OCI-LY3 (cell line): ENCODE data around the gene CNIH3.

Source experiments
- H2AFZ ChIP-seq: fragments of 200-600, 300-600 bp; shearing (Covaris generic); 2 replicates; pipeline ENCODE4 v1.6.0; 2014; ENCODE audit warnings: antibody characterized with exemption, low read depth, low read length
- H3K27ac ChIP-seq: fragments of 200-600, 300-600 bp; sonication (generic); 2 replicates; pipeline ENCODE4 v1.5.1; 2014; ENCODE audit warnings: mild to moderate bottlenecking, low read length, moderate library complexity, mixed read lengths
- H3K27me3 ChIP-seq: fragments of 200-600, 300-600 bp; sonication (generic); 2 replicates; pipeline ENCODE4 v1.6.1; 2014; ENCODE audit warnings: low read depth, low read length, mixed read lengths
- H3K36me3 ChIP-seq: fragments of 200-600, 300-600 bp; sonication (generic); replicated peaks from 2 replicates; pipeline ENCODE3; 2014; ENCODE audit warnings: low read depth, low read length, mixed read lengths
- H3K4me1 ChIP-seq: fragments of 300-600, 200-600 bp; sonication (generic); 2 replicates; pipeline ENCODE4 v1.6.1; 2014; ENCODE audit warnings: low read length, mixed read lengths
- H3K4me2 ChIP-seq: fragments of 200-600, 300-600 bp; sonication (generic); 2 replicates; pipeline ENCODE4 v1.6.1; 2014; ENCODE audit warnings: low read length, mixed read lengths
- H3K4me3 ChIP-seq: fragments of 300-600, 200-600 bp; sonication (generic); 2 replicates; pipeline ENCODE4 v1.5.1; 2014; ENCODE audit warnings: antibody characterized with exemption, mild to moderate bottlenecking, low read length, moderate library complexity
- H3K79me2 ChIP-seq: fragments of 300-600, 200-600 bp; shearing (Covaris generic); 2 replicates; pipeline ENCODE4 v1.6.1; 2014; ENCODE audit warnings: mild to moderate bottlenecking, low read length, mixed read lengths
- H3K9ac ChIP-seq: fragments of 300-600, 200-600 bp; shearing (Covaris generic); 2 replicates; pipeline ENCODE4 v1.6.0; 2014; ENCODE audit warnings: mild to moderate bottlenecking, low read length, moderate library complexity
- H3K9me3 ChIP-seq: fragments of 200-600, 300-600 bp; shearing (Covaris generic); 2 replicates; pipeline ENCODE4 v1.6.1; 2014; ENCODE audit warnings: low read length, mixed read lengths; ENCODE audit not compliant: insufficient read depth
- H4K20me1 ChIP-seq: fragments of 200-600, 300-600 bp; sonication (generic); 2 replicates; pipeline ENCODE4 v1.6.1; 2016; ENCODE audit warnings: low read length, mixed read lengths; ENCODE audit not compliant: insufficient read depth
- CTCF ChIP-seq: fragments of 200-600, 300-600 bp; sonication (generic); IDR thresholded peaks from 2 replicates; pipeline ENCODE4 v1.5.1; 2014; ENCODE audit warnings: antibody characterized with exemption, low read length, low read depth
- EZH2phosphoT487 ChIP-seq: fragments of 200-600 bp; shearing (Covaris generic); IDR thresholded peaks from 2 replicates; pipeline ENCODE4 v1.6.1; 2018; ENCODE audit warnings: antibody characterized with exemption, mixed run types, low read depth

CNIH3 gene

GRCh38 chr1:224662870-224663269 is 46.8 kb downstream of the CNIH3 start:
- H3K9me3 ChIP-seq = no peaks in the 10 kb centered on the region
- TF ChIP-seq EZH2phosphoT487 (no peak), CTCF (no peak)
- H3K4me1 ChIP-seq = no peaks in the 10 kb centered on the region
- H3K36me3 ChIP-seq = no peaks in the 10 kb centered on the region
- H3K4me2 ChIP-seq = no peak overlapping the region
- H2AFZ ChIP-seq = no peak overlapping the region
- H3K4me3 ChIP-seq = no peak overlapping the region
- H3K27ac ChIP-seq = no peak overlapping the region
- 0 out of 2 replicates have a peak, but pooled peaks cover 3% of the 10 kb centered on the region for H3K27me3 ChIP-seq
- H4K20me1 ChIP-seq = no peaks in the 10 kb centered on the region
- no peaks in the 10 kb centered on the region for H3K79me2 ChIP-seq
- no peak overlapping the region for H3K9ac ChIP-seq

- Histone ChIP-seq H3K9me3 (no peaks in the 10 kb centered on the region), H3K9ac (no peak overlapping the region), H3K4me3 (no peak overlapping the region), H3K27me3 (0 out of 2 replicates have a peak, but pooled peaks cover 3% of the 10 kb centered on the region), H3K4me1 (no peaks in the 10 kb centered on the region), H2AFZ (no peak overlapping the region), H4K20me1 (no peaks in the 10 kb centered on the region), H3K4me2 (no peak overlapping the region), H3K79me2 (no peaks in the 10 kb centered on the region), H3K27ac (no peak overlapping the region), H3K36me3 (no peaks in the 10 kb centered on the region)
- no peak for TF ChIP-seq EZH2phosphoT487
- TF ChIP-seq CTCF = no peak
These were observed 48.9 kb downstream of the CNIH3 start for GRCh38 chr1:224665016-224665415.

- TF ChIP-seq CTCF (no peak), EZH2phosphoT487 (no peak)
- no peaks in the 10 kb centered on the region for H3K79me2 ChIP-seq
- H4K20me1 ChIP-seq = no peaks in the 10 kb centered on the region
- H3K36me3 ChIP-seq = no peaks in the 10 kb centered on the region
- H2AFZ ChIP-seq = no peak overlapping the region
- 0 out of 2 replicates have a peak, but pooled peaks cover 3% of the 10 kb centered on the region for H3K27me3 ChIP-seq
- no peaks in the 10 kb centered on the region for H3K4me1 ChIP-seq
- no peaks in the 10 kb centered on the region for H3K9me3 ChIP-seq
- no peak overlapping the region for H3K4me2 ChIP-seq
- no peak overlapping the region for H3K4me3 ChIP-seq
- no peak overlapping the region for H3K9ac ChIP-seq
- no peak overlapping the region for H3K27ac ChIP-seq
These were observed 50.0 kb downstream of the CNIH3 start for GRCh38 chr1:224666078-224666477.

GRCh38 chr1:224666913-224667312 is 50.8 kb downstream of the CNIH3 start:
- H3K79me2 ChIP-seq = no peaks in the 10 kb centered on the region
- H3K9ac ChIP-seq = no peak overlapping the region
- H3K4me3 ChIP-seq = no peak overlapping the region
- H3K9me3 ChIP-seq = no peaks in the 10 kb centered on the region
- no peak for TF ChIP-seq EZH2phosphoT487
- TF ChIP-seq CTCF = no peak
- no peaks in the 10 kb centered on the region for H4K20me1 ChIP-seq
- H3K4me1 ChIP-seq = peaks cover 5% of the 10 kb centered on the region
- H2AFZ ChIP-seq = no peak overlapping the region
- no peak overlapping the region for H3K4me2 ChIP-seq
- no peaks in the 10 kb centered on the region for H3K36me3 ChIP-seq
- 0 out of 2 replicates have a peak, but pooled peaks cover 3% of the 10 kb centered on the region for H3K27me3 ChIP-seq
- no peak overlapping the region for H3K27ac ChIP-seq
